Stimulated activated memory B cell treated with anti-CD40 and anti-IgM and Interleukin-4, amounts not matched to agents 10 μg/mL and 1 μg/mL and 100 μg/mL, for 72 hours (primary cell): Measurements from ENCODE around the gene ZBTB18.
"Not testable (repeated sequence)": the region's sequence is repeated elsewhere in the genome, so short reads cannot be mapped to it uniquely, and the experiment has no call there.

Experiments used
- ATAC-seq: fragments of 150-1000 bp; cut with Tn5 transposase; 2 replicates; pipeline ENCODE4 v1.10.0; 2021
- H3K27ac Mint-ChIP-seq: one replicate; pipeline ENCODE4 v1.8.0; 2022; ENCODE audit warnings: mild to moderate bottlenecking, mixed read lengths
- H3K27me3 Mint-ChIP-seq: one replicate; pipeline ENCODE4 v1.8.0; 2022; ENCODE audit warnings: mixed read lengths
- H3K36me3 Mint-ChIP-seq: one replicate; pipeline ENCODE4 v1.8.0; 2022; ENCODE audit warnings: mixed read lengths
- H3K4me1 Mint-ChIP-seq: one replicate; pipeline ENCODE4 v1.8.0; 2022; ENCODE audit warnings: mixed read lengths
- H3K4me3 Mint-ChIP-seq: one replicate; pipeline ENCODE4 v1.8.0; 2022; ENCODE audit warnings: mild to moderate bottlenecking, moderate library complexity, mixed read lengths
- H3K9me3 Mint-ChIP-seq: one replicate; pipeline ENCODE4 v1.8.0; 2022; ENCODE audit warnings: mixed read lengths

ZBTB18 gene

GRCh38 chr1:244027491-244028145, 23.5 kb upstream of the ZBTB18 start:
- H3K36me3 Mint-ChIP-seq, result no peaks in the 10 kb centered on the region
- no peaks in the 10 kb centered on the region for H3K4me1 Mint-ChIP-seq
- ATAC-seq, result no peak
- H3K9me3 Mint-ChIP-seq, result no peaks in the 10 kb centered on the region
- no peak overlapping the region for H3K27ac Mint-ChIP-seq
- H3K4me3 Mint-ChIP-seq, result no peak overlapping the region
- peaks cover 36% of the 10 kb centered on the region for H3K27me3 Mint-ChIP-seq

GRCh38 chr1:244028701-244029100, 22.4 kb upstream of the ZBTB18 start:
- Mint-ChIP-seq H3K27ac (no peak overlapping the region), H3K9me3 (no peaks in the 10 kb centered on the region), H3K4me1 (no peaks in the 10 kb centered on the region), H3K27me3 (peaks cover 25% of the 10 kb centered on the region), H3K36me3 (no peaks in the 10 kb centered on the region), H3K4me3 (no peak overlapping the region)
- no peak for ATAC-seq

- H3K36me3 Mint-ChIP-seq, result no peaks in the 10 kb centered on the region
Measured at GRCh38 chr1:244029124-244029523, 22.0 kb upstream of the ZBTB18 start.

GRCh38 chr1:244030481-244031040, 20.5 kb upstream of the ZBTB18 start:
- no peak overlapping the region for H3K27ac Mint-ChIP-seq
- H3K4me1 Mint-ChIP-seq, result no peaks in the 10 kb centered on the region
- peaks cover 18% of the 10 kb centered on the region for H3K27me3 Mint-ChIP-seq
- H3K4me3 Mint-ChIP-seq, result no peak overlapping the region
- H3K9me3 Mint-ChIP-seq, result no peaks in the 10 kb centered on the region
- H3K36me3 Mint-ChIP-seq, result no peaks in the 10 kb centered on the region
- no peak for ATAC-seq

More at GRCh38 chr1:244029124-244029523, 22.0 kb upstream of the ZBTB18 start:
- H3K9me3 Mint-ChIP-seq, result no peaks in the 10 kb centered on the region
- no peak overlapping the region for H3K4me3 Mint-ChIP-seq
- H3K27me3 Mint-ChIP-seq, result peaks cover 21% of the 10 kb centered on the region
- ATAC-seq, result no peak
- H3K4me1 Mint-ChIP-seq, result no peaks in the 10 kb centered on the region
- H3K27ac Mint-ChIP-seq, result no peak overlapping the region

GRCh38 chr1:244035358-244035757, 15.7 kb upstream of the ZBTB18 start:
- peaks cover 9% of the 10 kb centered on the region for H3K27me3 Mint-ChIP-seq
- no peaks in the 10 kb centered on the region for H3K36me3 Mint-ChIP-seq
- H3K27ac Mint-ChIP-seq, result no peak overlapping the region
- no peaks in the 10 kb centered on the region for H3K9me3 Mint-ChIP-seq
- no peak overlapping the region for H3K4me3 Mint-ChIP-seq
- ATAC-seq, result no peak
- no peaks in the 10 kb centered on the region for H3K4me1 Mint-ChIP-seq

GRCh38 chr1:244037252-244037651, 13.8 kb upstream of the ZBTB18 start:
- H3K4me3 Mint-ChIP-seq, result no peak overlapping the region
- H3K27ac Mint-ChIP-seq, result no peak overlapping the region
- no peaks in the 10 kb centered on the region for H3K4me1 Mint-ChIP-seq
- H3K9me3 Mint-ChIP-seq, result no peaks in the 10 kb centered on the region
- no peaks in the 10 kb centered on the region for H3K27me3 Mint-ChIP-seq
- no peaks in the 10 kb centered on the region for H3K36me3 Mint-ChIP-seq
- no peak for ATAC-seq

GRCh38 chr1:244041466-244042120, 9.5 kb upstream of the ZBTB18 start:
- H3K4me1 Mint-ChIP-seq, result peaks cover 16% of the 10 kb centered on the region
- no peaks in the 10 kb centered on the region for H3K27me3 Mint-ChIP-seq
- no peak for ATAC-seq

GRCh38 chr1:244042293-244042692, 8.8 kb upstream of the ZBTB18 start:
- H3K4me3 Mint-ChIP-seq, result no peak overlapping the region
- H3K36me3 Mint-ChIP-seq, result no peaks in the 10 kb centered on the region
- H3K4me1 Mint-ChIP-seq, result peaks cover 23% of the 10 kb centered on the region
- H3K9me3 Mint-ChIP-seq, result no peaks in the 10 kb centered on the region
- H3K27me3 Mint-ChIP-seq, result no peaks in the 10 kb centered on the region
- no peak overlapping the region for H3K27ac Mint-ChIP-seq
- no peak for ATAC-seq

More at GRCh38 chr1:244041466-244042120, 9.5 kb upstream of the ZBTB18 start:
- Mint-ChIP-seq H3K4me3 (no peak overlapping the region), H3K36me3 (no peaks in the 10 kb centered on the region), H3K9me3 (no peaks in the 10 kb centered on the region), H3K27ac (no peak overlapping the region)

GRCh38 chr1:244044423-244044822, 6.7 kb upstream of the ZBTB18 start:
- Mint-ChIP-seq H3K4me3 (no peak overlapping the region), H3K4me1 (peaks cover 23% of the 10 kb centered on the region), H3K36me3 (no peaks in the 10 kb centered on the region), H3K27ac (peak overlapping the region; percentile 81), H3K27me3 (no peaks in the 10 kb centered on the region), H3K9me3 (no peaks in the 10 kb centered on the region)
- ATAC-seq, result no peak

- peak overlapping the region; percentile 97 for H3K27ac Mint-ChIP-seq
- not testable (repeated sequence) for H3K9me3 Mint-ChIP-seq
Measured at GRCh38 chr1:244046254-244046653, 4.8 kb upstream of the ZBTB18 start.

GRCh38 chr1:244046907-244047611, 4.0 kb upstream of the ZBTB18 start:
- Mint-ChIP-seq H3K27ac (peak overlapping the region; percentile 97), H3K4me3 (peak overlapping the region; percentile 94), H3K27me3 (no peaks in the 10 kb centered on the region), H3K4me1 (peaks cover 23% of the 10 kb centered on the region), H3K9me3 (no peaks in the 10 kb centered on the region), H3K36me3 (no peaks in the 10 kb centered on the region)
- no peak for ATAC-seq

More at GRCh38 chr1:244046254-244046653, 4.8 kb upstream of the ZBTB18 start:
- H3K27me3 Mint-ChIP-seq, H3K36me3 Mint-ChIP-seq, H3K4me3 Mint-ChIP-seq, ATAC-seq: not testable (repeated sequence)
- peaks cover 23% of the 10 kb centered on the region for H3K4me1 Mint-ChIP-seq

- no peaks in the 10 kb centered on the region for H3K9me3 Mint-ChIP-seq
- H3K27ac Mint-ChIP-seq, result peak overlapping the region; percentile 97
- H3K4me1 Mint-ChIP-seq, result peaks cover 23% of the 10 kb centered on the region
- H3K4me3 Mint-ChIP-seq, result peak overlapping the region; percentile 94
- no peaks in the 10 kb centered on the region for H3K27me3 Mint-ChIP-seq
- no peaks in the 10 kb centered on the region for H3K36me3 Mint-ChIP-seq
- peak; percentile 64 for ATAC-seq
Measured at GRCh38 chr1:244047621-244048255, 3.3 kb upstream of the ZBTB18 start.

GRCh38 chr1:244048256-244049161, 2.6 kb upstream of the ZBTB18 start:
- Mint-ChIP-seq H3K9me3 (no peaks in the 10 kb centered on the region), H3K36me3 (no peaks in the 10 kb centered on the region), H3K4me1 (peaks cover 23% of the 10 kb centered on the region), H3K4me3 (peak overlapping the region; percentile 94), H3K27me3 (no peaks in the 10 kb centered on the region), H3K27ac (peak overlapping the region; percentile 97)
- ATAC-seq, result peak; percentile 91
